Astrocyte of the spinal cord (primary cell): Measurements from ENCODE around the gene DCST1.

Source experiments
- DNase-seq: peaks from one replicate; pipeline ENCODE4 v3.0.0; 2011; ENCODE audit warnings: low read depth, low spot score
- H3K4me3 ChIP-seq: 2 replicates; pipeline ENCODE4 v1.5.1; 2011; ENCODE audit warnings: low read depth, mild to moderate bottlenecking, low read length, moderate library complexity
- CTCF ChIP-seq: IDR thresholded peaks from 2 replicates; pipeline ENCODE4 v1.5.1; 2012; ENCODE audit warnings: low read depth, mild to moderate bottlenecking, low read length, inconsistent platforms
- in situ Hi-C: cut with HindIII; loops from 2 replicates; pipeline ENCODE4 v1.10.0; 2017; ENCODE audit warnings: low sequenced_read_pairs

DCST1 gene

GRCh38 chr1:155053531-155054105 is 20.0 kb downstream of the DCST1 start:
- in situ Hi-C loops = no loop called here
- DNase-seq = no peak
- H3K4me3 ChIP-seq = no peak overlapping the region
- no peak for TF ChIP-seq CTCF

GRCh38 chr1:155057104-155057503 is 23.5 kb downstream of the DCST1 start:
- no peak overlapping the region for H3K4me3 ChIP-seq
- no peak for TF ChIP-seq CTCF
- DNase-seq = no peak
- in situ Hi-C loops = no loop called here

GRCh38 chr1:155057788-155058211 is 24.2 kb downstream of the DCST1 start:
- in situ Hi-C loops = no loop called here
- TF ChIP-seq CTCF = peak; percentile 15
- DNase-seq = no peak
- H3K4me3 ChIP-seq = no peak overlapping the region

- in situ Hi-C loops = no loop called here
- no peak for DNase-seq
- no peak overlapping the region for H3K4me3 ChIP-seq
- TF ChIP-seq CTCF = no peak
Measured at GRCh38 chr1:155060736-155061135, 27.1 kb downstream of the DCST1 start.

GRCh38 chr1:155061381-155062150 is 27.9 kb downstream of the DCST1 start:
- DNase-seq = peak; percentile 80
- in situ Hi-C loops = no loop called here
- H3K4me3 ChIP-seq = no peak overlapping the region
- TF ChIP-seq CTCF = peak; percentile 99

GRCh38 chr1:155062151-155062686 is 28.6 kb downstream of the DCST1 start:
- in situ Hi-C loops = no loop called here
- no peak overlapping the region for H3K4me3 ChIP-seq
- DNase-seq = no peak
- TF ChIP-seq CTCF = peak; percentile 22
